ENCODE measurements around the gene BANF2.

The BANF2 gene

GRCh38 chr20:17735959-17736621 is 36.3 kb downstream of the BANF2 start:
- no peak for DNase-seq

GRCh38 chr20:17738154-17738553 is 38.4 kb downstream of the BANF2 start:
- DNase-seq, result no peak

GRCh38 chr20:17741220-17741619 is 41.5 kb downstream of the BANF2 start:
- DNase-seq, result no peak

GRCh38 chr20:17742731-17743130 is 43.0 kb downstream of the BANF2 start:
- DNase-seq, result no peak

GRCh38 chr20:17743677-17744076 is 43.9 kb downstream of the BANF2 start:
- DNase-seq, result no peak

GRCh38 chr20:17747431-17747846 is 47.7 kb downstream of the BANF2 start:
- DNase-seq, result no peak

- no peak for DNase-seq
Measured at GRCh38 chr20:17748279-17748678, 48.5 kb downstream of the BANF2 start.

GRCh38 chr20:17749626-17749977 is 49.8 kb downstream of the BANF2 start:
- no peak for DNase-seq

GRCh38 chr20:17749978-17750721 is 50.4 kb downstream of the BANF2 start:
- DNase-seq, result no peak

- no peak for DNase-seq
Measured at GRCh38 chr20:17750722-17751045, 50.9 kb downstream of the BANF2 start.

- DNase-seq, result no peak
Measured at GRCh38 chr20:17751640-17752039, 51.9 kb downstream of the BANF2 start.

GRCh38 chr20:17752459-17752858 is 52.7 kb downstream of the BANF2 start:
- DNase-seq, result no peak

- DNase-seq, result no peak
Measured at GRCh38 chr20:17753516-17753915, 53.8 kb downstream of the BANF2 start.

- DNase-seq, result no peak
Measured at GRCh38 chr20:17756529-17756928, 56.8 kb downstream of the BANF2 start.

GRCh38 chr20:17757496-17757895 is 57.7 kb downstream of the BANF2 start:
- no peak for DNase-seq

- DNase-seq, result no peak
Measured at GRCh38 chr20:17758010-17758409, 58.2 kb downstream of the BANF2 start.

GRCh38 chr20:17758512-17758911 is 58.7 kb downstream of the BANF2 start:
- DNase-seq, result no peak

GRCh38 chr20:17759449-17759848 is 59.7 kb downstream of the BANF2 start:
- DNase-seq, result no peak

GRCh38 chr20:17761604-17762003 is 61.8 kb downstream of the BANF2 start:
- DNase-seq, result no peak

GRCh38 chr20:17762243-17762872 is 62.6 kb downstream of the BANF2 start:
- DNase-seq, result no peak

- no peak for DNase-seq
Measured at GRCh38 chr20:17762873-17763557, 63.2 kb downstream of the BANF2 start.

- DNase-seq, result no peak
Measured at GRCh38 chr20:17765017-17765416, 65.3 kb downstream of the BANF2 start.

GRCh38 chr20:17765584-17765983 is 65.8 kb downstream of the BANF2 start:
- DNase-seq, result no peak

- DNase-seq, result no peak
Measured at GRCh38 chr20:17766226-17766625, 66.5 kb downstream of the BANF2 start.

All from cerebellar nuclear complex (tissue), 1 donor.